ENCODE results near the gene C9orf152. TPM values are rescaled to one million over a fixed set of nuclear protein-coding genes. Genes with fewer than 3 reads are reported as not detected.

Gene C9orf152
- total and polyA plus RNA-seq, 10 of the 15 experiments (the other 5 are each of a cell fraction or from before 2014, with no cell fraction given), result 0.04 TPM; not detected in 9

DNA sequence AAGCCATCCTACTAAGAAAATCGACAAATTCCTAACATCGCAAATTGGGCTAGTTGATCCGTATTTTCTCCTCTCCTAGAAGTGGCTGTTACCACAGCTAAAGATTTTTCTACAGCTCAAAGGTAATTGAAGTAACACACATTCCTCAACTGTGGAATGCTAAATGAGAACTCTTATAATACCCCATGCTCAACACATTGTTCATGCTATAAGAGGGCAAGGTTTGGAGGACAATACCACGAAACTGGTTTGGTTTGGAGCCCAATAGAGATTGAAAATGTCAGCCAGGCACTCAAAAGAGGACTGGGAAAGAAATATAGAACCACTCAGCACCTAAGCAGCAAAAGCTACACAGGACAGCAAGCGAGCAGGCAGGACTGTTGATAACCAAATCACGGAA is 38.3 kb upstream of the C9orf152 start:
- Histone ChIP-seq H3K9me3 (replicated peaks; ENCODE audit: control insufficient read depth, insufficient read depth, low read length) (no peaks in the 10 kb centered on the region), H3K27ac (ENCODE audit: control insufficient read depth, insufficient read depth) (no peak overlapping the region), H2AFZ (ENCODE audit: control insufficient read depth, low read depth, low read length) (no peak overlapping the region), H3K79me2 (ENCODE audit: control insufficient read depth, insufficient read depth, low read length) (peaks cover 28% of the 10 kb centered on the region), H3K36me3 (ENCODE audit: control insufficient read depth in 2 of 2, insufficient read depth in 2 of 2, low read length in 1 of 2) (peaks cover 12 to 36% of the 10 kb centered on the region in 2 experiments), H4K20me1 (ENCODE audit: control insufficient read depth, insufficient read depth) (no peaks in the 10 kb centered on the region), H3K27me3 (replicated peaks in 1 of 2; ENCODE audit: control insufficient read depth in 2 of 2, insufficient read depth in 2 of 2, low read length in 1 of 2) (no peaks in the 10 kb centered on the region), H3K4me2 (ENCODE audit: control insufficient read depth, insufficient read depth) (no peak overlapping the region), H3K4me3 (no peak overlapping the region), H3K4me1 (ENCODE audit: control insufficient read depth, insufficient read depth, low read length) (no peaks in the 10 kb centered on the region; the same call in 1 of the 2 replicates), H3K9ac (ENCODE audit: control insufficient read depth, insufficient read depth, low read length) (no peak overlapping the region)
- ChIA-PET POLR2A (no interaction called here), CTCF (no interaction called here), RAD21 (ENCODE audit: unreplicated experiment) (no interaction called here), SMC1A (ENCODE audit: uncharacterized antibody, unreplicated experiment) (no interaction called here)
- in situ Hi-C loops (cut with MboI) (no loop called here), intact Hi-C loops (cut with micrococcal nuclease; ENCODE audit: unreplicated experiment) (no loop called here)
- WGBS (ENCODE audit: insufficient coverage, insufficient replicate concordance, low lambda C conversion rate, missing lambda C conversion rate), result 92% methylated on average over 6 of the region's 6 CpGs
- no peak for FAIRE-seq
- no peak for ATAC-seq
- no TSS peak for BruUV-seq (replicated peaks)
- no peak for DNase-seq (ENCODE audit: low read depth, low spot score)
- no peak for TF ChIP-seq BCL11A (IDR thresholded peaks at IDR 0.05; ENCODE audit: low read depth, low read length)
- no peak for TF ChIP-seq CHD2 (IDR thresholded peaks at IDR 0.05; ENCODE audit: borderline replicate concordance, low read depth, low read length)

GRCh38 chr9:110244616-110245015 is 36.7 kb upstream of the C9orf152 start:
- ChIA-PET SMC1A (ENCODE audit: uncharacterized antibody, unreplicated experiment) (interaction anchor here (2.2 kb wide), 1 partner anchor 13 kb away, joined by 7 read pairs; the partner anchor contains the start of gene TXN), POLR2A (no interaction called here), RAD21 (ENCODE audit: unreplicated experiment) (no interaction called here), CTCF (no interaction called here)
- in situ Hi-C loops (cut with MboI) (no loop called here), intact Hi-C loops (cut with micrococcal nuclease; ENCODE audit: unreplicated experiment) (no loop called here)
- FAIRE-seq, result no peak
- no peak overlapping the region for H2AFZ ChIP-seq (ENCODE audit: control insufficient read depth, low read depth, low read length)
- H3K79me2 ChIP-seq (ENCODE audit: control insufficient read depth, insufficient read depth, low read length), result peaks cover 12% of the 10 kb centered on the region
- no peak for ATAC-seq
- no peak overlapping the region for H3K9ac ChIP-seq (ENCODE audit: control insufficient read depth, insufficient read depth, low read length)
- peaks cover 8 to 29% of the 10 kb centered on the region in 2 experiments for H3K36me3 ChIP-seq (ENCODE audit: control insufficient read depth in 2 of 2, insufficient read depth in 2 of 2, low read length in 1 of 2)
- no peaks in the 10 kb centered on the region for H4K20me1 ChIP-seq (ENCODE audit: control insufficient read depth, insufficient read depth)
- BruUV-seq (replicated peaks), result no TSS peak
- no peak overlapping the region for H3K4me3 ChIP-seq
- H3K4me1 ChIP-seq (ENCODE audit: control insufficient read depth, insufficient read depth, low read length), result no peaks in the 10 kb centered on the region; the same call in 1 of the 2 replicates
- no peaks in the 10 kb centered on the region for H3K9me3 ChIP-seq (replicated peaks; ENCODE audit: control insufficient read depth, insufficient read depth, low read length)
- no peaks in the 10 kb centered on the region for H3K27me3 ChIP-seq (replicated peaks in 1 of 2; ENCODE audit: control insufficient read depth in 2 of 2, insufficient read depth in 2 of 2, low read length in 1 of 2)
- no peak overlapping the region for H3K4me2 ChIP-seq (ENCODE audit: control insufficient read depth, insufficient read depth)
- DNase-seq (ENCODE audit: low read depth, low spot score), result no peak
- WGBS (ENCODE audit: insufficient coverage, insufficient replicate concordance, low lambda C conversion rate, missing lambda C conversion rate), result 99% methylated on average over 3 of the region's 3 CpGs
- H3K27ac ChIP-seq (ENCODE audit: control insufficient read depth, insufficient read depth), result no peak overlapping the region
- no peak for TF ChIP-seq ZNF24 (IDR thresholded peaks at IDR 0.05)
- TF ChIP-seq BRCA1 (IDR thresholded peaks at IDR 0.05; ENCODE audit: low read depth, low read length), result no peak
- TF ChIP-seq CTCF (IDR thresholded peaks at IDR 0.05 in 2 of 3, conservative IDR thresholded peaks at IDR 0.05 in 1 of 3; ENCODE audit: control insufficient read depth in 2 of 3, extremely low read depth in 1 of 3, insufficient read depth in 1 of 3, low read depth in 3 of 3, low read length in 3 of 3), result no peak
- no peak for TF ChIP-seq SIX5 (IDR thresholded peaks at IDR 0.05; ENCODE audit: low read depth, low read length, severe bottlenecking)
- TF ChIP-seq SREBF1 (IDR thresholded peaks at IDR 0.05; ENCODE audit: low read length), result no peak
- TF ChIP-seq NR2C1 (IDR thresholded peaks at IDR 0.05), result no peak
- no peak for TF ChIP-seq ASH2L (IDR thresholded peaks at IDR 0.05; ENCODE audit: borderline replicate concordance, low read depth)
- TF ChIP-seq MTA3 (IDR thresholded peaks at IDR 0.05; ENCODE audit: borderline replicate concordance, low read length), result no peak
- TF ChIP-seq WRNIP1 (IDR thresholded peaks at IDR 0.05; ENCODE audit: borderline replicate concordance, low read depth, low read length), result no peak
- no peak for TF ChIP-seq POU2F2 (IDR thresholded peaks at IDR 0.05; ENCODE audit: borderline replicate concordance, low read depth, low read length)
- no peak for TF ChIP-seq RAD51 (IDR thresholded peaks at IDR 0.05)
- TF ChIP-seq USF2 (IDR thresholded peaks at IDR 0.05; ENCODE audit: borderline replicate concordance, low read depth, low read length), result no peak
- no peak for TF ChIP-seq RFX5 (IDR thresholded peaks at IDR 0.05; ENCODE audit: low read depth, low read length)

All from GM12878 (cell line).